Effector memory CD8-positive, alpha-beta T cell (primary cell): Measurements from ENCODE around the gene PDE8B.

Source experiments
- ATAC-seq: fragments of 150-1000 bp; cut with Tn5 transposase; replicated peaks from 2 replicates; pipeline ENCODE4 v1.10.0; 2021; ENCODE audit warnings: mild to moderate bottlenecking, moderate library complexity
- DNase-seq, 3 experiments: peaks; one replicate each; pipeline ENCODE4 v3.0.0; 2021
- H3K27ac Mint-ChIP-seq, 2 donors: one replicate each; pipeline ENCODE4 v1.8.0; 2022; ENCODE audit warnings: mild to moderate bottlenecking in 2 of 2, mixed read lengths in 2 of 2, moderate library complexity in 2 of 2
- H3K27me3 Mint-ChIP-seq, 2 donors: one replicate each; pipeline ENCODE4 v1.8.0; 2022; ENCODE audit warnings: mixed read lengths in 2 of 2
- H3K36me3 Mint-ChIP-seq: one replicate; pipeline ENCODE4 v1.8.0; 2022; ENCODE audit warnings: mild to moderate bottlenecking, moderate library complexity, mixed read lengths; ENCODE audit not compliant: insufficient read depth
- H3K4me1 Mint-ChIP-seq, 2 donors: one replicate each; pipeline ENCODE4 v1.8.0; 2022; ENCODE audit warnings: low read depth in 2 of 2, mixed read lengths in 2 of 2
- H3K4me3 Mint-ChIP-seq, 2 donors: one replicate each; pipeline ENCODE4 v1.8.0; 2022; ENCODE audit warnings: mild to moderate bottlenecking in 2 of 2, mixed read lengths in 2 of 2, moderate library complexity in 2 of 2
- H3K9me3 Mint-ChIP-seq, 2 donors: one replicate each; pipeline ENCODE4 v1.8.0; 2022; ENCODE audit warnings: mixed read lengths in 2 of 2

PDE8B gene

DNA sequence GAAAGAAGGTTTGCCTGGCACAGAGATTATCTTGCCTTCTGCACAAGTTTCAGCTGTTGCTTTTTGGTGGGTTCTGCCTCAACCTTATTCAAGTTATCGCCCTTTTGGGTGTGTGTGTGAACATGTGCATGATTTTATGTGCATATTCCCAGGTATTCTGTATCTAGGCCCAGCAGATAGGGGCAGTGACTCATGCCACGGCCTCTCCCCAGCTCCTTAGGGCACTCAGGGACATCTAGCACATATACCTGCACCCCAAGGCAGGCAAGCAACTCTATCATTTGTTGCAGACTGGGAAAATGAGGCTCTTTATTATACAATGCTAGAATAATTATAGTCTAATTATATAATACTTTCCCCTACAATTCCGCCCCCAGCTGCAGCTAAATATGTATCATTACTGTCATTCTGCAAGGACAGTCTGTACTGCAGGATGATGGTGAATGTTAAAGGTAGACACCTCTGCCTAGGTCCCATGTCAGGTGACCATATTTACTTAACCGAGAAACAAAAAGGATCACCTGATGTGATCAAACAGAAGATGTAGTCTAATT, 128.9 kb downstream of the PDE8B start:
- DNase-seq: no peak
- H3K9me3 Mint-ChIP-seq: no peaks in the 10 kb centered on the region
- ATAC-seq: no peak
- H3K4me1 Mint-ChIP-seq: no peaks in the 10 kb centered on the region
- peaks cover under 1 to 5% of the 10 kb centered on the region in 2 donors for H3K27me3 Mint-ChIP-seq
- H3K4me3 Mint-ChIP-seq: no peak overlapping the region
- H3K36me3 Mint-ChIP-seq: no peaks in the 10 kb centered on the region
- no peak overlapping the region for H3K27ac Mint-ChIP-seq

- Mint-ChIP-seq H3K4me3 (no peak overlapping the region), H3K27me3 (peaks cover 16 to 20% of the 10 kb centered on the region in 2 donors), H3K36me3 (no peaks in the 10 kb centered on the region), H3K9me3 (no peaks in the 10 kb centered on the region), H3K27ac (no peak overlapping the region), H3K4me1 (no peaks in the 10 kb centered on the region)
- no peak for ATAC-seq
- DNase-seq: no peak
Measured at GRCh38 chr5:77343165-77343564, 132.7 kb downstream of the PDE8B start.

DNA sequence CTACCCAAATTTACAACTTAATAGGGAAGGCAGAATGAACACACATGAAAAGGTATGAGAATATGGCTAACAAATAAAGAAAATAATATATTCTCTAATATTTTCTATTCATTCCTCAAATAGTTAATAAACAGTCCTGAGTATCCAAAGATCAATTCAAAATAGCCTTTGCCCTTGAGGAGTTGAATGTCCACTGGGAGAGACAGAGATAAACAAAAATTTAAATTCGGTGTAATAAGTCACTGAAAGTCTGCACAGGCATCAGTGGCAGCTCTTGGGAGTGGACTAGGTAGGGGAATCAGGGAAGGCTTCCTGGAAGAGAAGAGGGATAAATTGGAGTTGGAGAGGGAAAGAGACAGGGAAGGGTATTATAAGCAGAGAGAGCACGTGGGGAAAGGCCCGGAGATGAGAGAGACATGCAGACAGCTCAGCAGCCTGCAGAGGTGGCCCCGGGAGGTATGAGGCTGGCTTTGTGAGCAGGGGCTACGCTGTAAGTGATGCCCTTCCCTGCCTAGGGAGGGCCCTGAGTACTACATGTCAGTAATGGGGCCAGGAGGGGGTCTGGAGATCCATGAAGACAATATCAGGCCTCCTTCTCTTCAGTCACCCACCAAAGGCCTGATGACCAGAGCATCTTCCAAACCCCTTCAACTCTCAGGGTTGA, 137.1 kb downstream of the PDE8B start:
- peaks cover 12 to 49% of the 10 kb centered on the region in 2 donors for H3K27me3 Mint-ChIP-seq

DNA sequence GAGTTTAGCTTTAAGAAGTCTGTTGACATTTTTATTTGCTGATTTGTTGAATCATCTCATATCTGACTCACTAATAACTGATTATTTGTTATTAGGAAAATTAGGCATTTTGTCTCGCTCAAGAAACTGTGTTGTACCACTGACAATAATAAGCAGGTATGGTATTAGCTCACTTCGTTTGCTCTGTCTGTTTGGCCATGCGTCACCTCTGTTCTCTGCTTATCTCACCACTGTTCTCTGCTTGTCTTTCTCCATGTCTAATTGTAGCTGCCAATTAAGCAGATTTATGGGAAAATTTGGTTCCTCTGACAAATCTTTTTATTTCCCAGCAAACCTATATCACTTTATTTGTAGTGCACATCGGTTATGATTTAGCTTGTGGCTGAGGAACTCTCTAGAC, 142.8 kb downstream of the PDE8B start:
- no peak for ATAC-seq
- DNase-seq: no peak
- Mint-ChIP-seq H3K27me3 (peaks cover 4 to 60% of the 10 kb centered on the region in 2 donors), H3K9me3 (no peaks in the 10 kb centered on the region), H3K4me3 (no peak overlapping the region), H3K36me3 (no peaks in the 10 kb centered on the region), H3K27ac (no peak overlapping the region), H3K4me1 (no peaks in the 10 kb centered on the region)

More for the DNA sequence above, 137.1 kb downstream of the PDE8B start:
- no peaks in the 10 kb centered on the region for H3K9me3 Mint-ChIP-seq
- no peaks in the 10 kb centered on the region for H3K36me3 Mint-ChIP-seq
- ATAC-seq (no peak), DNase-seq (no peak)
- H3K4me3 Mint-ChIP-seq: no peak overlapping the region
- no peak overlapping the region for H3K27ac Mint-ChIP-seq
- no peaks in the 10 kb centered on the region for H3K4me1 Mint-ChIP-seq

GRCh38 chr5:77354454-77354853, 144.0 kb downstream of the PDE8B start:
- H3K27ac Mint-ChIP-seq: no peak overlapping the region
- no peaks in the 10 kb centered on the region for H3K4me1 Mint-ChIP-seq
- ATAC-seq: no peak
- DNase-seq: no peak
- peaks cover under 1% of the 10 kb centered on the region for H3K36me3 Mint-ChIP-seq
- H3K9me3 Mint-ChIP-seq: no peaks in the 10 kb centered on the region
- H3K4me3 Mint-ChIP-seq: no peak overlapping the region
- H3K27me3 Mint-ChIP-seq: peaks cover 4 to 68% of the 10 kb centered on the region in 2 donors

- DNase-seq: no peak
- no peak for ATAC-seq
- H3K9me3 Mint-ChIP-seq: no peaks in the 10 kb centered on the region
- no peak overlapping the region for H3K4me3 Mint-ChIP-seq
- peaks cover 2% of the 10 kb centered on the region for H3K36me3 Mint-ChIP-seq
- no peaks in the 10 kb centered on the region for H3K4me1 Mint-ChIP-seq
- peaks cover 4 to 66% of the 10 kb centered on the region in 2 donors for H3K27me3 Mint-ChIP-seq
- H3K27ac Mint-ChIP-seq: no peak overlapping the region
Measured at GRCh38 chr5:77355080-77355479, 144.6 kb downstream of the PDE8B start.

- Mint-ChIP-seq H3K36me3 (peaks cover 2% of the 10 kb centered on the region), H3K4me3 (no peak overlapping the region), H3K9me3 (no peaks in the 10 kb centered on the region), H3K27ac (no peak overlapping the region), H3K27me3 (peaks cover 4 to 59% of the 10 kb centered on the region in 2 donors), H3K4me1 (no peaks in the 10 kb centered on the region)
- DNase-seq: no peak
- ATAC-seq: no peak
Measured at GRCh38 chr5:77355751-77356150, 145.3 kb downstream of the PDE8B start.

- H3K27ac Mint-ChIP-seq: no peak overlapping the region
- peaks cover 2% of the 10 kb centered on the region for H3K36me3 Mint-ChIP-seq
- H3K9me3 Mint-ChIP-seq: no peaks in the 10 kb centered on the region
- DNase-seq (no peak), ATAC-seq (no peak)
- H3K4me1 Mint-ChIP-seq: no peaks in the 10 kb centered on the region
- H3K27me3 Mint-ChIP-seq: peaks cover 4 to 50% of the 10 kb centered on the region in 2 donors
- H3K4me3 Mint-ChIP-seq: no peak overlapping the region
Measured at GRCh38 chr5:77356740-77357139, 146.3 kb downstream of the PDE8B start.

DNA sequence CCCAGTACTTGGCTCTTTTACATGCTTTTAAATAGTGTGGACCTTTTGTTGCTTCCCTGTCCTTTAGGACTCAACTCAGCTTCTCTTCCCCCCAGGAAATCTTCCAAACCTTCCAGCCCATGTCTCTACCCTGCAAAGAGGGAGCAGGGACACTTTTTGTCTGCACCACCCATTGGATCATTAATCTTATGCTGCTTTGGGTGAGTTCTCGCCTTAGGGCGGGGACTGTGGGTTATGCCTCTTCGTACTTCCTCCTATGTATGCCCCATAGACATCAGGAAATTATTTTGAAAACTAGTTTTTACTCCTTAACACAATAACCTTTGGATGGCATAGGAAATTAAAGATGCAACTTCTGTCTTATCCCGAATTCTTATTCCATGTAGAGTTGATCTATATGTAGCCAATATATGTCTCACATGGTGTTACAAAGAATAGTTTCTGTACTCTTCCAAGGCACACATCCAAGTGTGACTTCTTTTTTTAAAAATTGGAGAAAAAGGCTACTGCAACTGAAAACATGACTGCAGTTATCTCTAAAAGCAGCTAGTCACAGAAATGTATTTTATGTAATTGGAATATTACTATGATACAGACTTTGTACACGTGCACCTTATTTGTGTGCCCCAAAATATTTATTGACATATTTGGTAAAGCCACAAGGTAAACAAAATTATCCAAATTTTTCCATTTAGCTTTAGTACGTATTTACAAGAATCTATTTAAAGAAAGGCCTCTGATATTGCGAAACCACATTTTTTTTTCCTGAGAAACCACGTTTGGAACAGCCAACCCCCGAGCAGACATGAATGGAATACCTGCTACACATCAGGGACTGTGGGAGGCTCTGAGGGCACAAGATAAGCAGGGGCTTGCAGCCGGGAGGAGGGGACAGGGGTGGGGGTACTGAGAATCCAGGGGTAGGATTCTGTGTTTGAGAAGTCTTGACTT, 148.1 kb downstream of the PDE8B start:
- Mint-ChIP-seq H3K36me3 (peaks cover 2% of the 10 kb centered on the region), H3K27ac (no peak overlapping the region)
- DNase-seq: no peak

DNA sequence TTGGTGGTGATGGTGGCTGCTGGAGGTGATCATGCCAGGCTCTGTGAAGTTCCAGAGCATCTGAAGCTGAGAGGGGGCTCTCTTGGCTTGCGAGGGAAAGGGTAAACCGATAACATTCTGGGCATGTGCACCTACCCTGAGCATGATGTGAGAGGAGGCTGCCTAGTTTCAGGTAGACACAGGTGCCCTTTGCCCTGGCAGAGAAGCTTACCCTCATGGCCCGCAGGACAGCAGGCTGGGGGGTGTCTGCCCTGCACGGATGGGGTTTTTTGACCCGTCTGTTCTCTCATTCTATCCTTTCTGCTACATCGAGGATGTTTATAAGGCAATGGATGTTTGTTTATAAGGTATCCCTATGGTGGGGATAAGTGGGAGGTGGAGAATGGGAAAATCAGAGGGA, 148.8 kb downstream of the PDE8B start:
- Mint-ChIP-seq H3K4me3 (no peak overlapping the region), H3K9me3 (no peaks in the 10 kb centered on the region), H3K4me1 (no peaks in the 10 kb centered on the region), H3K27me3 (peaks cover 8 to 56% of the 10 kb centered on the region in 2 donors), H3K27ac (no peak overlapping the region), H3K36me3 (peaks cover 2% of the 10 kb centered on the region)
- DNase-seq: no peak
- no peak for ATAC-seq

More for the DNA sequence above, 148.1 kb downstream of the PDE8B start:
- Mint-ChIP-seq H3K4me1 (no peaks in the 10 kb centered on the region), H3K27me3 (peaks cover 8 to 56% of the 10 kb centered on the region in 2 donors), H3K4me3 (no peak overlapping the region), H3K9me3 (no peaks in the 10 kb centered on the region)
- no peak for ATAC-seq

DNA sequence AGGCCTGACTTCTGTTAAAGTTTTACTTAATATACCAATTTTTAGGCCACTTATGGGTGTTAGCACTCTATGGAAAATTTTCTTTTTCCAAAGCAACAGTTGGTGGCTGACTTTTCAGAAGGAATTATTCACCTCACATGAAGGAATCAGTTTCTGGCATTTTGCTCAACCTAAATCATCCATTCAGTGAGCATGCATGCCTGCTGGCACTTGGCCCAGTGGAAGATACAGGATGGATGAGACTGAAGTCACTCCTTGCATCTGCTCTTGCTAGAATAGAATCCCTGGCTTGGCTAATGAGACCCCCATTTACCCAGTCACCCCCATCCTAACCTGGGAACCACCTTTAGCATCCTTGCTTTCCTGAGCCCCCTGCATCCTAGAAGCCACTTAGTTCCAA, 149.9 kb downstream of the PDE8B start:
- Mint-ChIP-seq H3K27ac (no peak overlapping the region), H3K9me3 (no peaks in the 10 kb centered on the region), H3K36me3 (peaks cover 2% of the 10 kb centered on the region), H3K27me3 (peaks cover 8 to 48% of the 10 kb centered on the region in 2 donors), H3K4me3 (no peak overlapping the region), H3K4me1 (no peaks in the 10 kb centered on the region)
- DNase-seq (no peak), ATAC-seq (no peak)

DNA sequence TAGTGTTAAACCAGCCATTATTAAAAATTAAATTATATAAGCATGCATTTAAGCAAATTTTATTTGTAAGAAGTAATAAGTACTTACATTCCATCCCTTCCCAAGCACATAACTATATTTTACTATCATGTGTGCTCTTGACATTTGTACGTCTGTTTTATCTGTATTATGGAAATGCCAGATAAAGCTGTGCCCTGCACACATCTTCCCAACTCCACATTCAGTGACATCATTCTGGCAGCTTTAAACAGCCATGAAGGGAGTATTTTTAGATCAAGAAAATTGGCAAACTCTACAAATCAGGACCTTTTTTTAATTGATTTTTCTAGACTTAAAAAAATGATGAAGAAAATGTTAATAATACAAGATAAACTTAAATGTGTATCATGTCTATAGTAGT, 150.5 kb downstream of the PDE8B start:
- no peaks in the 10 kb centered on the region for H3K9me3 Mint-ChIP-seq
- ATAC-seq (no peak), DNase-seq (no peak)
- peaks cover 2% of the 10 kb centered on the region for H3K36me3 Mint-ChIP-seq
- H3K27me3 Mint-ChIP-seq: peaks cover 8 to 42% of the 10 kb centered on the region in 2 donors
- H3K4me1 Mint-ChIP-seq: no peaks in the 10 kb centered on the region
- H3K27ac Mint-ChIP-seq: no peak overlapping the region
- H3K4me3 Mint-ChIP-seq: no peak overlapping the region

- Mint-ChIP-seq H3K27ac (no peak overlapping the region), H3K36me3 (no peaks in the 10 kb centered on the region), H3K4me1 (no peaks in the 10 kb centered on the region), H3K4me3 (no peak overlapping the region), H3K27me3 (peaks cover 4 to 13% of the 10 kb centered on the region in 2 donors), H3K9me3 (no peaks in the 10 kb centered on the region)
- ATAC-seq (no peak), DNase-seq (no peak)
Measured at GRCh38 chr5:77366717-77367500, 156.4 kb downstream of the PDE8B start.
